GM12892 (cell line): ENCODE results near the gene LYPD1.

Source experiments
- POLR2A ChIP-seq: IDR thresholded peaks from 2 replicates; pipeline ENCODE4 v1.6.1; 2011; ENCODE audit warnings: low read depth, low read length, control low read depth
- POLR2AphosphoS5 ChIP-seq: IDR thresholded peaks from 2 replicates; pipeline ENCODE4 v1.6.1; 2011; ENCODE audit warnings: low read depth, low read length, control low read depth
- TAF1 ChIP-seq: IDR thresholded peaks from 2 replicates; pipeline ENCODE4 v1.6.1; 2011; ENCODE audit warnings: low read depth, mild to moderate bottlenecking, control low read depth, low read length, borderline replicate concordance

DNA sequence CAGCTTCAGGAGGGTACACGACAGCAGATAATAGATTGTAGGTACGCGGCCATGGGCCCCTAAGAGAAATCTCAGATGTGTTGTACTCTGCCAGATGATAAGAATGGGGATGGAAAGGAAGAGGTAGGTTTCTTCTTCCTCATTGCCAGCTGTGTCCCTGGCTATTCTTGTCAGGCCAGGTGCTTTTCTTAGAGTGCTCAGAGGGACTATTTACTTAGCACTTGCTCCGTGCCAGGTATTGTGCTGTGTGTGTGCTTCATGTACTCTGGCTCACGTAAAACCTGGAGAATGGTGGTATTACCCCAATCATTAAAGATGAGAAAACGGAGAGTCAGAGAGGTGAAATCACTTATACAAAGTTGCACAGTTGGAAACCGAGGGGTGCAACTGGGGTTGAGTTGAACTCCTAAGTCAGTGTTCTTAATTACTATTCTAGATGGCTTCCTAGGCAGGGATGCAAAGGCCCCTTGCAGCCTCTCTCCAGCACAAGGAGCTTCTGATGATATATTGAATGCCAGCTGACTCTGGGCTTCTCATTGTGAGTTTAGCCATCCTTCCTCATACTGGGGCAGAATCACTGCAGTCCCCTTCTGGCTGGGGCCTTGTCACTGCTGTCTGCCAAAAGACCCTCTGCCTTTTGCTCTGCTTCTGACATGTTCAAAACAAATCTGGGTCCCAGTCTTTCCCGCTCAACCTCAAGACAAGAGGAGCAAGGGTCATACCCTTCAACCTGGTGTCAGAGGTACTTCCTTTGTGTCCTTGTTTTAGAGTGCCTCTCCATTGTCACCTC, 60.7 kb downstream of the LYPD1 start:
- TF ChIP-seq POLR2A (no peak), POLR2AphosphoS5 (no peak), TAF1 (no peak)
